HCT116 (cell line): ENCODE results near the gene FAM81B.

Experiments used
- CTCF ChIP-seq, 3 experiments: fragments of 200-600 bp in 1 of 3; sonication (generic) in 1 of 3; IDR thresholded peaks in 2 of 3; conservative IDR thresholded peaks in 1 of 3; 2 replicates each; pipeline ENCODE4 v1.5.1; 2012 to 2017; ENCODE audit warnings: low read depth in 2 of 3, low read length in 2 of 3, antibody characterized with exemption in 1 of 3, borderline replicate concordance in 1 of 3, control low read depth in 1 of 3, mild to moderate bottlenecking in 1 of 3, mixed read lengths in 1 of 3, mixed run types in 1 of 3, moderate library complexity in 1 of 3; ENCODE audit not compliant: insufficient read depth in 1 of 3
- MAX ChIP-seq: IDR thresholded peaks from 2 replicates; pipeline ENCODE4 v1.6.1; 2012
- RAD21 ChIP-seq: IDR thresholded peaks from 2 replicates; pipeline ENCODE4 v1.6.1; 2012; ENCODE audit warnings: low read depth, mild to moderate bottlenecking
- ZNF274 ChIP-seq: fragments of 200-500 bp; sonication (Bioruptor generic); IDR thresholded peaks from 2 replicates; pipeline ENCODE4 v1.6.1; 2014; ENCODE audit warnings: mild to moderate bottlenecking, low read depth, low read length, inconsistent platforms

GRCh38 chr5:95365302-95366095 lies 25.7 kb upstream of the FAM81B start:
- no peak for TF ChIP-seq CTCF (IDR thresholded peaks at IDR 0.05 in 2 of 3, conservative IDR thresholded peaks at IDR 0.05 in 1 of 3; ENCODE audit: borderline replicate concordance in 1 of 3, insufficient read depth in 1 of 3, low read depth in 2 of 3, low read length in 2 of 3)
- TF ChIP-seq RAD21: no peak
- TF ChIP-seq ZNF274: no peak
- TF ChIP-seq MAX: no peak
